Stimulated activated naive CD8-positive, alpha-beta T cell treated with anti-CD3 and anti-CD28 coated beads, Interleukin-15, Interleukin-2, amounts not matched to agents 100 U/mL and 50 U/mL, for 24 hours (primary cell): ENCODE data around the gene RAB1A.

ENCODE experiments used
- ATAC-seq: fragments of 150-1000 bp; cut with Tn5 transposase; one replicate; pipeline ENCODE4 v1.10.0; 2021
- DNase-seq: peaks from one replicate; pipeline ENCODE4 v3.0.0; 2021

The RAB1A gene

DNA sequence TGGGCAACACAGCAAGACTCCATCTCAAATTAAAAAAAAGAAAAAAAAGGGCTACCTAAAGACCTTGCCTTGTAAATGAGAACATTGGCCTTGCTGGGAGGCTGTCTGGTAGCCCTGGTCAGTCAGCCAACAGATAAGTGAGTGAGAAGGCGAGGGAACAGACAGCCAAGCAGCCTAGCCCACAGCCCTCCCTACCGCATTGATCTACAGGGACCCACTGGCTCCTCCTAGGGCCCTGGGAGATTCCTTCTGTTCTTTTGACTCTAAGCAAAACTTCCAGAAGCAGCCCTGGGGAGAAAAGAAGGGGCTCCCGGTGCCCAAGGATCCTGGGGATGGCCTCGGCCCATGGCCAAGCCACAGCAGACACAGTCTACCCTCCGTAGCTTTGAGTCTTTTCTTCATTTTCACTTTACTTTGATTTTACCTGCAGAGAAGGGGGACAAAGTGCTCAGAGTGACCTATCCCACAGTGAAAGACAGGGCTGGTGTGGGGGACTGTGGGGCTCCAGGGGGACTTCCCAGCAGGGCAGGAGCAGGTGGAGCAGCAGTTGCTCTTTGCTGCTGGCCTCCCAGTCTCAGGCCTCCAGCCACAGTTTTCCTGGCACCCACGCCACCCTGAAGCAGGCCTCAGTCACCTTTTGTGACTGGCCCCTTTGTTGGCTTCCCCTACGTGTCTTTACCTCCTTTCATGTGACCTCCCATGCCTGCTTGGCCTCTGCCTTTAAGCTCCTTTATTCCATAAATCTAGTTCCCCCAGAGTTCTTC lies 68.6 kb downstream of the RAB1A start:
- DNase-seq (no peak), ATAC-seq (no peak)

GRCh38 chr2:65059071-65059470 lies 70.8 kb downstream of the RAB1A start:
- DNase-seq (no peak), ATAC-seq (no peak)

DNA sequence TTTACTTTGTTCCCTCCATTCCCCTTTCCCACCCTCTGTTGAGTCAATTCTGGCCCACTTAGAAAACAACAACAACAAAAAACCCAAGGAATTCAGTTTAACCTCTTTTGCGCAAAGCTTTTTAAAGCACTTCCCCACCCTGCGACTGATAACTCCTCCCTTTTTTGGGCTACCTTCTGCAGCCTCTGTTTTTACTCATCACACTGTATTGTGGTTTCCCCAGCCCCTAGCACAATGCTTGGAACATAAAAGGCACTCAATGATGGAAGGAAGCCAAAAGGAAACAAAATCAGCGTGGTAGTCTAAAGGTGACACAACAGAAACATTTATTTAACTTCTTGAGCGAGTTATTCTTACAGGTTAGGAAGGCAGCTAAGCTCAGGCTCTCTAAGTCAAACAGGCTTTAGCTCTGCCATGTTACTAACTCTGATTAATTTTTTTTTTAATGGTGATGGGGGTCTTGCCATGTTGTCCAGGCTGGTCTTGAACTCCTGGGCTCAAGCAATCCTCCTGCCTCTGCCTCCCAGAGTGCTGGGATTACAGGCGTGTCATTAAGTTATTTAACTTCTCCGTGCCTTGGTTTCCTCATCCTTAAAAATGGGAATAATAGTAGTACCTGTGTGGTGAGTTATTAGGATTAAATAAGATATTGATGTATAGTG lies 72.4 kb downstream of the RAB1A start:
- ATAC-seq: peak; percentile 56
- peak; percentile 38 for DNase-seq

DNA sequence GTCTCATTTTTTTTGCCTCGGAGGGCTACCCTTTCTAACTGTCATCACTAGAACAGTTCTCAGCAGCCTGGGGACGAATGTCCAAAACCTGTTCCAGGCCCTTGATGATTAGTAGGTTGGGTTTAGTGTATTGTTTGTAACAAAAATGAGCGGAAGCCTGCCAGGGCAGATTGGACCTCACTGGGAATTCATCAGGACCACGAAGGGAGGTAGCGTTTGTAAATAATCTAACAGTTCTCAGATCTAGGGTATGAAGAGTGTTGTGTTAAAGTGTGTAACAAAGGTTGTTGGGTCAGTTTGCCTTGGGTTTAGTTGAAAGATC lies 72.9 kb downstream of the RAB1A start:
- DNase-seq: no peak
- no peak for ATAC-seq

DNA sequence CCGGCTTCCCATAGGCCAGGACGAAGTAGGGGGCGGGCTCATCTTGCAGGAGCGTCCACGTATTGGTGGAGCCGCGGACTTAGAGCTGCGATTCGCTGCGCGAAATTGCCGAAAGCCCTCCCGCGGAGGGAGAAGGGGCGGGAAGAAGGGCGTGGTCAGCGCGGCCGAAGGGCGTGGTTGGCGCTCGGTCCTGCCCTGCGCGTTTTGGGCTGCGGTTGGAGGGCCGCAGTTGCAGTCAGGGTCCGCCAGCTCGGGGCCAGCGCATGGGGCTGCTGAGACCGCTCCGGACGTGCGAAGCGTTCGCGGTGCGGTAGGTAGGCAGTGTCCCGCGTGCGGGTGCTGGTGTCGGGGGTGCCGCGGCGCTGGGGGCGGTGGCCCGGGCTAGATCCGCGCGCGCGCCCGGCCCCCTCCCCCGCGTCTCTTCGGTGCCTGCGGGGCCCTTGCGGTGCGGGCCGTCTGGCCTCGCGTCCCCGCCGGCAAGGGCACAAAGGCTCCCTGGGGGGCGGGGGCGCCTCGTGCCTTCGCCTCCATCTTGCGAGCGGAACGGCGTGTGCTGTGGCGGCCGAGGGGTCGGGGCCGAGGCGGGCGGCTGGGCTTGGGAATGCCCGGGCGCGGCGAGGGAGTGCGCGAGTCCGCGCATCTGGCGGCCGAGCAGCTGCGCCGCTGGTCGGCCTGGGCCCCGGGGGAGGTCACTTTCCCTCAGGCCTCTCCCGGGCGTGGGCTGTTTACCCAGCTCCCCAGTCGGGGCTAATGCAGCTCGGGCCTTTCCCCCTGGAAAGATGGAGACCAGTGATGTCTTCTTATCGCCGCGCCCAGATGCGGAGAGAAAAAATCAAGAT lies 73.5 kb downstream of the RAB1A start, which contains the start of gene CEP68:
CEP68 (plus strand) TSS at position 202 of the 839 bp plus-strand sequence. CDS start 13,029 bp downstream, outside the sequence.
- ATAC-seq: peak; percentile 96

DNA sequence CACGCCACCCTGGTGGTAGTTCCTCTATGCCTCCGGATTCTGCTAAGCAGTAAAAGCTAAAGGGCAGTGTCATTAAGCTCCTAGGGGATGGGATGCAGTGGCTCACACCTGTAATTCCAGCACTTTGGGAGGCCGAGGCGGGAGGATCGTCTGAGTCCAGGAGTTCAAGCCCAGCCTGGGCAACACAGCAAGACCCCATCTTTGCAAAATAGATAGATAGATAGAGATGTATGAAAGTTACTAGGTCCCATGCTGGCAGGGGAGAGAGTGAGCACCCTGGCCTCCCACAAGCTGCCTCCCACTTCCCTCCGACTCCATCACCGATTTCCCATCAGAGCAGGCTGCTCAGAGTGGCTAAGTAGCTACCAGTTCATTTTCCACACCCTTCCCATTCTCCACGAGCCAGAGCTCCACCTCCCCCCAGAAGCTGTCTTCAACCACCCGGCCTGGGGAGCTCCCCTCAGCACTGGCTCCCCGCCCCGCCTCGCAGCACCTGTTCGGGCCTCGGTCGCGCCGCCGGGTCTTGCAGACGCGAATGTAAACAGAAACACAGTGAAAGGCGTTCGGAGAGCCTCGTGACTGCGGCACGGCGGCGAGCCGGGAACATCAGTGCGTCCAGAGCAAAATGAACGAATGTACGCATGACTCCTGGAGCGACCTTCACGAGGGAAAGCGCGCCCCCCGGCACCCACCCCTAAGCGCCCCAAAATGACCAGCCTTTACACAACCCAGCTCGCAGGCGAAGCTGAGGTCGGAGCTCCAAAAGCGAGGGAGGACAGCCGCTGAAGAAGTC lies 74.3 kb downstream of the RAB1A start:
- DNase-seq (peak; percentile 60), ATAC-seq (peak; percentile 36)

More for the DNA sequence above, 73.5 kb downstream of the RAB1A start, which contains the start of gene CEP68:
- DNase-seq: peak; percentile 96

DNA sequence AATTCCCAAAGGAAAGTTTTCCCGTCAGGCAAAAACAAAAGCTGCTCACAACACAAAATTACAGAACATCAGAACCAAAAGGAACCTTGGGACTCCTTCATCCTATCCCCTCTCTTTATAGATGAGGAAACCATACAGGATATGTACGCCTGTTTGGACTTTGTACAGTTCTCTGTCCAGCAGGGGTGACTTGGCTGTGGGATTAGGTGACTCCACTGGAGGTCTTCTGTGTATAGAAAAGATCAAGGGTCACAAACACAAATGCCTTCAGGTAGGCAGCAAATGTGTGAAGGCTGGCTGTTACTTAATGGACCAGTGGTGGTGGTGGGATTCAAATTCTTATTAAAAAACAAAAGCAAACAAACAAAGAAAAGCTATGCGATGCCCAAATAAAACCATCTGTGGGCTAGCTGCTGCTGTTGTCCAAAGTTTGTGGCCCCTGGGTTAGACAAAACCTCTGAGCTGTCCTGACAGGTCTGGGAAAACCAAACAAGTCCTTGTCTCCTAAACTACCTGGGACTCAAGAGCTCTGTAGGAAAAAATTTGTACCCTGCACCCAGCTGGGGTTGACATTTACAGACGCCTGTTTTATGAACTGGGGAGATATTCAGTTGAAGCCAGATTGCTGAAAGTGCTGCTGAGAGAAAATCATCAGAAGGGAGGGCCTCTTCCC lies 75.0 kb downstream of the RAB1A start:
- no peak for ATAC-seq
- no peak for DNase-seq

DNA sequence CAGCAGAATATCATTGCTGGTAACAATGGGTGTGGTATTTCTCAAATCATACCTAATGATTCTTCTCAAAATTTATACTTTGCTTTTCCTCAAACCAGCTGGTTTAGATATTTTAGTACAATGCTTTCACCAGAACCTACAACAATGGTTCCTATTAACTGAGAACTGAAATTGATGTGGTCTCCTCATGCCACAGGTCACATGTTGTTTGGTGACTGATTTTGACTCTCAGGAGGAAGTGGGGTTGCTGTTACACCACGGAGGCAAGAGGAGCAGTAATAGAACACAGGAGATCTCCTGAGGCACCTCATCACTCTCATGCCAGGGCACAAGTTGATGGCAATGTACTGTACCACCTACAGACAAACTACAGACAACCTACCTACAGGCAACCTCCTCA lies 76.7 kb downstream of the RAB1A start:
- DNase-seq (no peak), ATAC-seq (no peak)

DNA sequence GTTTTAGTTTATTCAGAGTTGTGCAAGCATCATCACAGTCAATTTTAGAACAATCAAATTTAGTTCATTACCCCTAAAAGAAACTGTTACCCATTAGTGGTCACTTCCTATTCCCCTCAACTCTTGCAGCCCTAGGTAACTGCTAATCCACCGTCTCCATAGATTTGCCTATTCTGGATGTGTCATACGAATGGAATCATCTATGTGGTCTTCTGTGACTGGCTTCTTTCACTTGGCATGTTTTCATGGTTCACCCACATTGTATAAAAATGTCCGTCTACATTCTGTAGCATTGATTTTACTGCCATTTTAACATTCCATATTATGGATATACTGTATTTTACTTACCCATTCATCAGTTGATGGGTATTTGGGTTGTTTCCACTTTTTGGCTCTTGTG lies 79.0 kb downstream of the RAB1A start:
- no peak for DNase-seq
- ATAC-seq: no peak

DNA sequence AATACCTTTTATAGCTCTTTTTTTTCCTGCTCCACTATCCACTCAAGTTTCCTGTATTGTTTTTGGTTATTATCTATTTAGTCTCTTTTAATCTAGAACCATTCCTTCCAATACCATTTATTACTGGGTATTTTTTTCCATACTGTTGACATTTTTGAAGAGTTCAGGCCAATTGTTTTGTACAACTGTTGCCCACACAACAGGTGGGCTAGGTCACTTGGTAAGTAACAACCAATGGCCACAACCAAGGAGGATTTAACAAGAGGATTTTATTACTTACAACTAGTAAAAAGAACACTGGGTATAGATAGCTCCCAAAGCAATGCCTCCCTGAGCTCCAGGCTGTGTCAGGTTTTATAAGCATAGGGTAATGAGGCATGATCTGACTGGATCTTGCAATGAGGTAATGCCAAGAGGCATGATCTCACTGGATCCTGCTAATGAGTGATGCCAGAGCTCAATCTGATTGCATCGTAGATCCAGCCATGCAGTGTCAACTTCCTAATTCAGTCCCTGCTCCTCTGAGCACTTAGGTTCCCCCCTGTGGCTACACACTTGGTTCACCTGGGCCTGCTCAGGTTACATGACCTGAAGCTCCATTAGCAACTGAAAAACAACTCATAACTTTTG lies 80.8 kb downstream of the RAB1A start:
- ATAC-seq: no peak

GRCh38 chr2:65046633-65047407 lies 83.1 kb downstream of the RAB1A start:
- ATAC-seq: no peak

More for the DNA sequence above, 80.8 kb downstream of the RAB1A start:
- no peak for DNase-seq

DNA sequence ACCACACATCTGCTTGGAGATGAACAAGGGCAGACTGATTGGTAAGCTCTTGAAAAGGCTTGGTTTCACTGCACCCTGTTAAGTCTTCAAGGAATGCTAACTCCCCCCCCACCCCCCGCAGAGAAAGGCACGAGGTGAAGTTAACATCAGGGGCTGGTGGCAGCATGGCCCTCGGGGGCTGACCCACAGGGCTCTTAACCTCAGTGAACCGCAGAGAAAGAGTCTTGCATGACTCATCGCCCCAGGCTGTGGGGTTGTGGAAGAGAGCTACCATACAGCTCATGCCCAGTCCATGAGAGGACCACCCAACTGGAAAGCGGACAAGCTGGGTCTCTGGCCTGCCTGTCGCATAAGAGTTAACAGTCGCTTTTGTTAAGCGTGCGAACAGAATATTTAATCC lies 84.3 kb downstream of the RAB1A start:
- ATAC-seq (no peak), DNase-seq (no peak)

More at GRCh38 chr2:65046633-65047407, 83.1 kb downstream of the RAB1A start:
- no peak for DNase-seq

- no peak for DNase-seq
- no peak for ATAC-seq
These were observed 85.7 kb downstream of the RAB1A start for GRCh38 chr2:65044097-65044735.

DNA sequence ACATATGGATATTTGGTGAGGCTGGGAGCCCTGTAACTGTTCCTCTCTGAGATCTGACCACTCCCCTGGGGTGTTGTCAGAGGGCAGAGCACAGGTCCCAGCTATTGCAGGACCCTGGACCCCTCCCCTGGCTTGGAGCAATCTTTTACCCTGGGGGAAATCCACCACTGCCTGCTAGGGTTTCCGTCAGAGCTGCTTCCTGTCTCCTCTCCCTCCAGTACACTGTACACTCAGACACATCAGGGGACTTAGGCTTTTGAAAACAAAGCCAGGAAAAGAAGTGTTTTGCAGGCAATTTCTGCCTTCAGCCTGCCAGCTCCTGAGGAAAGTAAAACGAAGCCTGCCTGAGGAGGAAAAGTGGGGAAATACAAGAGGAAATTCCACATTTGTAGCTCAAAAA lies 86.9 kb downstream of the RAB1A start:
- DNase-seq: no peak
- ATAC-seq: no peak

- ATAC-seq: peak; percentile 82
These were observed 89.3 kb downstream of the RAB1A start for GRCh38 chr2:65040400-65041261.

DNA sequence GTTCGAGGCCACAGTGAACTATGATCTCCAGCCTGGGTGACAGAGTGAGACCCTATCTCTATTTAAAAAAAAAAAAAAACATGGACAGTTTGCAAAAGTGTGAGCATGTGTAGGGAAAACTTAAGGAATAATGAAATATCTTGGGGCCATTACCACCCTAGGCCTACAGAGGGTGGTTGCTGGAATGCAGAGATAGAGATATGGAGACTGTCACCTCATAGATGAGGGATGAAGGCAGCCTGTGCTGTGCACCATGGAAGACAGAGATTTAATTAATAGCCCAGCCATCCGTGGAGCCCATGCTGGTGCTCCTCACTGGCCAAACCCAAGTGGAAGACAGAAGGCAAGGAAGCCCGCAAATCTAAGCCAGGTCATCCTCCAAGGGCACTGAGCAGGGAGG lies 90.3 kb downstream of the RAB1A start:
- no peak for DNase-seq
- ATAC-seq: no peak

More at GRCh38 chr2:65040400-65041261, 89.3 kb downstream of the RAB1A start:
- DNase-seq: peak; percentile 77

- ATAC-seq: no peak
- DNase-seq: no peak
These were observed 92.7 kb downstream of the RAB1A start for GRCh38 chr2:65037178-65037577.
